Esophagus (tissue), 2 donors: ENCODE results near the gene SLC35B4. TPM values are rescaled to one million over a fixed set of nuclear protein-coding genes. Genes with fewer than 3 reads are reported as not detected.

Experiments used
- H3K27ac ChIP-seq, 2 donors: one replicate each; pipeline ENCODE4 v1.5.1; 2013; ENCODE audit warnings: low read depth in 2 of 2, mild to moderate bottlenecking in 2 of 2, inconsistent platforms in 1 of 2, low read length in 1 of 2, moderate library complexity in 1 of 2
- H3K27me3 ChIP-seq, 2 donors: one replicate each; pipeline ENCODE4 v1.6.1; 2013; ENCODE audit warnings: low read length in 2 of 2, control low read depth in 1 of 2, mild to moderate bottlenecking in 1 of 2; ENCODE audit not compliant: insufficient read depth in 2 of 2, control insufficient read depth in 1 of 2
- H3K36me3 ChIP-seq, 2 donors: one replicate each; pipeline ENCODE4 v1.6.1; 2013; ENCODE audit warnings: low read length in 1 of 2; ENCODE audit not compliant: control insufficient read depth in 2 of 2, insufficient read depth in 2 of 2
- H3K4me1 ChIP-seq, 2 donors: one replicate each; pipeline ENCODE4 v1.6.1; 2013; ENCODE audit warnings: low read length in 1 of 2; ENCODE audit not compliant: control insufficient read depth in 2 of 2, insufficient read depth in 2 of 2
- H3K4me3 ChIP-seq, 2 donors: one replicate each; pipeline ENCODE4 v1.5.1; 2013; ENCODE audit warnings: low read length in 2 of 2, mild to moderate bottlenecking in 2 of 2, low read depth in 1 of 2, moderate library complexity in 1 of 2
- H3K9me3 ChIP-seq, 2 donors: one replicate each; pipeline ENCODE4 v1.6.1; 2013; ENCODE audit warnings: mild to moderate bottlenecking in 2 of 2, low read depth in 1 of 2, low read length in 1 of 2, moderate library complexity in 1 of 2; ENCODE audit not compliant: control insufficient read depth in 2 of 2, insufficient read depth in 1 of 2
- WGBS, 2 donors: extraction: QIAGEN DNeasy Blood & Tissue Kit; methylation state at CpG; one replicate each; pipeline ENCODE4 v1.1.7; 2013; 5-methylcytosine and 5-hydroxymethylcytosine counted together
- polyA plus RNA-seq, 2 donors: library from polyadenylated mRNA; stranded (reverse); fragments of 200-250 nt; gene quantifications; one replicate each; pipeline ENCODE4 v1.2.3, GENCODE V29; 2013
- donor health status: healthy with polysubstance abuse.
- donor health status: Bipolar disorder and iron deficiency.

Gene SLC35B4
- polyA plus RNA-seq, 2 donors: 2.2 to 2.3 TPM

DNA sequence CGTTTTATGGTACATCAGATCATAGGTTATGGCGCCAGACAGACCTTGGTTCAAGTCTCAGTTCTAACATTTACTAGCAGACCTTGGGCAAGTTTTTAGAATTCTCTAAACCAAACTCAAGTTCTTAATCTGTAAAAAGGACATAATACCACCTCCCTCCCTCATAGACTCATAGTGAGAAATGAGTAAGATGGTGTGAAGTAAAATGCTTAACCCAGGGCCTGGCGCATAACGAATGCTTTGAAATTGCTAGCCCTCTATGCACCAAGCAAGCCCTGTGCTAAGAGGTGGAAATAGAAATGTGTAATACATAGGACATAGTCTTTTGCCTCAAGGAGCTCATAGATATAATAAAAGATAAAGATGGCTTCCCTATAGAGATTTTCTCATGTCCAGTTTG lies 17.7 kb upstream of the SLC35B4 start:
- no peak overlapping the region for H3K4me3 ChIP-seq
- no peak overlapping the region for H3K27ac ChIP-seq
- peaks cover 0 to 4% of the 10 kb centered on the region in 2 donors for H3K9me3 ChIP-seq
- H3K27me3 ChIP-seq: no peaks in the 10 kb centered on the region
- no peaks in the 10 kb centered on the region for H3K4me1 ChIP-seq
- no peaks in the 10 kb centered on the region for H3K36me3 ChIP-seq
- WGBS, 2 donors: 70 to 79% methylated on average over 4 of the region's 4 CpGs

DNA sequence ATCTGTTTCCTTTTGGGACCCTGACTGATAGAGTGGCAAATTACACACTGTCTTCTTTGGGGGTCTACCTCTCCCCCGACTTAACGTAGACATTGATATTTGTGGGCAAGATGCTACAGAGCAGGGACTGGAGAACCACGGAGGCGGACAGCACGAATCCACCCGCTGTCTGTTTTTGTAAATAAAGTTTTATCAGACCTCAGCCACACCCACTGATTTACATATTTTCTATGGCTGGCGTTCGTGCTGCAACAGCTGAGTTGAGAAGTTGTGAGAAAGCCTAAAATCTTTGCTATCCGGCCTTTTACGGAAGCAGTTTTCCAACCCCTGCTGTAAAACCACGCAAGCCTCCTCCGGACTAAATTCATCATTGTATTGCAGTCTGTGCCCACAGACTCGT lies 17.2 kb upstream of the SLC35B4 start:
- peaks cover 0 to 4% of the 10 kb centered on the region in 2 donors for H3K9me3 ChIP-seq
- no peaks in the 10 kb centered on the region for H3K36me3 ChIP-seq
- WGBS, 2 donors: 80 to 86% methylated on average over 13 of the region's 13 CpGs
- H3K27me3 ChIP-seq: no peaks in the 10 kb centered on the region
- no peak overlapping the region for H3K27ac ChIP-seq
- no peak overlapping the region for H3K4me3 ChIP-seq
- H3K4me1 ChIP-seq: no peaks in the 10 kb centered on the region

DNA sequence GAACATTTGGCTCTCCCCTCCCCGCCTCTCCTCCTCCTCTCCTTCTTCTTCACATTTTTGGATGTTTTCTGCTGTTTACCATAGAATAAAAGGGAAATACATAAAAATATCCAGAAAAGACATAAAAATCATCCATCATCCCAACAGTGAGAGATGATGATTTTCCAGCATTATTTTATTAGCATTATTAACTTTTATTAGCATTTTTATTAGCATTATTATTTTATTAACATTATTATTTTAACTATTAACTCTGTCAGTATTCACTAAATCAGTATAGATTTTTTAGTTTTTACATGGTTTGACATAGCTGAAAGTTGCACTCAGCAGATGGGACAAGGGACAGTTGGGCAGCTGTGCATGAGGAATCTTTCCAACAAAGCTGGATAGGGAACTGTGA lies 16.2 kb upstream of the SLC35B4 start:
- WGBS, 2 donors: 92 to 100% methylated on average over 1 of the region's 1 CpG
- Histone ChIP-seq H3K36me3 (no peaks in the 10 kb centered on the region), H3K4me3 (no peak overlapping the region), H3K4me1 (no peaks in the 10 kb centered on the region), H3K27me3 (no peaks in the 10 kb centered on the region), H3K27ac (no peak overlapping the region), H3K9me3 (peaks cover 0 to 4% of the 10 kb centered on the region in 2 donors)

GRCh38 chr7:134331393-134331792 lies 14.7 kb upstream of the SLC35B4 start:
- no peaks in the 10 kb centered on the region for H3K4me1 ChIP-seq
- WGBS, 2 donors: 97 to 98% methylated on average over 7 of the region's 7 CpGs
- peaks cover 0 to 4% of the 10 kb centered on the region in 2 donors for H3K9me3 ChIP-seq
- H3K27me3 ChIP-seq: no peaks in the 10 kb centered on the region
- no peak overlapping the region for H3K4me3 ChIP-seq
- H3K36me3 ChIP-seq: no peaks in the 10 kb centered on the region
- no peak overlapping the region for H3K27ac ChIP-seq

DNA sequence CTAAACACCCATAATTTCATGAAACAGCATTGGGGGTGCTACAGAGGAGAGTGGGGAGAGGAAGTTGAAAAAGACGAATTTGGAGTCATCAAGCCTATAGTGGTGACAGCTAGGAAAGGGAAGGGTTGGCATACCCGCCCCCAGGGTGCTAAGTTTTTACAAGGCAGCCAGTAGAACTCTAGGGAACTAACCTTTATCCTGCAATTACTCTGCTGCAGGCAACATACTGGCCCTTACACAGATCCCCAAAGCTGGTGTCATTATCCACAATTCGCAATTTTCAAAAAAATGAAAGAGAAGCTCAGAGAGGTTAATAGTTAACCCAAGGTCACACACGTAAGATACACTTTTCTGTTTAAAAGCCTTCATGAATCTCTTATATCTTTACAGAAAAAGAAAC lies 14.2 kb upstream of the SLC35B4 start:
- H3K4me1 ChIP-seq: no peaks in the 10 kb centered on the region
- H3K36me3 ChIP-seq: no peaks in the 10 kb centered on the region
- no peak overlapping the region for H3K27ac ChIP-seq
- H3K27me3 ChIP-seq: no peaks in the 10 kb centered on the region
- peaks cover 0 to 4% of the 10 kb centered on the region in 2 donors for H3K9me3 ChIP-seq
- H3K4me3 ChIP-seq: no peak overlapping the region
- 75 to 84% methylated on average over 4 of the region's 4 CpGs for WGBS, 2 donors

DNA sequence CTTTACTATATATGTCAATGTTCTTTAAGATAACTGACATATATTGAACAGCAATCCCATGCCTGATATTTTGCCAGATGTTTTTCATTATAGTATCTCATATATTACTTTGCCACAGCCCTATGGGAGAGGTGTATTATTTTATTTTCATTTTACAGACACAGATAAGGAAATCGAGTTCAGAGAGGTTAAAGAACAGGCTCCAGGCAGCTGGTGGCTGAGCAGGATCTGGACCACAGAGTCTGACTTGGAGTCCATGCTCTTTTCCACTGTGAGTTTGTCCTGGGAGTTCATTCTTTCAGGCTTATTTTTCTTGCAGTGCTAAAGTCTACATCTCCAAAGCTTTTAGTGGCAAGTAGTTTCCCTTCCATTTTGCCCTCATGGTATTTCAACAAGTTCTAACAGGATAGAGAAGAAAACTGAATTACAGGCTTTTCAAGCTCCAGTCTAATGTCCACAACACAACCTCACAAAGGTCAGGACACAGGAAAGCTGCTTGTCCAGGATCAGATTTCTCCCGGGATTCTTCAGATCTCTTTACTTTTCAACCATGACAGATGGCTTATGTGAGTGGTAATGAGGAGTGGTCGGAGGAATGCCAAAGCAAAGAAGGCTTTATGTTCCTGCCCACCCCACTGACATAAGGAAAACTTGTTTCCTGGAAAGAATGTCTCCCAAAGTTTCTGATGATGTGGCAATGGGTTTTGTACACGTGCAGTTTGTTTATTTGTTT lies 13.1 kb upstream of the SLC35B4 start:
- Histone ChIP-seq H3K4me1 (no peaks in the 10 kb centered on the region), H3K4me3 (no peak overlapping the region), H3K27me3 (no peaks in the 10 kb centered on the region), H3K9me3 (peaks cover 0 to 1% of the 10 kb centered on the region in 2 donors), H3K27ac (no peak overlapping the region), H3K36me3 (no peaks in the 10 kb centered on the region)
- WGBS, 2 donors: 23 to 25% methylated on average over 4 of the region's 4 CpGs

GRCh38 chr7:134328900-134329299 lies 12.2 kb upstream of the SLC35B4 start:
- WGBS, 2 donors: 44 to 65% methylated on average over 2 of the region's 2 CpGs
- H3K9me3 ChIP-seq: no peaks in the 10 kb centered on the region
- H3K4me1 ChIP-seq: no peaks in the 10 kb centered on the region
- no peak overlapping the region for H3K27ac ChIP-seq
- no peaks in the 10 kb centered on the region for H3K36me3 ChIP-seq
- no peaks in the 10 kb centered on the region for H3K27me3 ChIP-seq
- H3K4me3 ChIP-seq: no peak overlapping the region

GRCh38 chr7:134327896-134328295 lies 11.2 kb upstream of the SLC35B4 start:
- H3K4me1 ChIP-seq: no peaks in the 10 kb centered on the region
- no peak overlapping the region for H3K27ac ChIP-seq
- no peaks in the 10 kb centered on the region for H3K27me3 ChIP-seq
- H3K9me3 ChIP-seq: no peaks in the 10 kb centered on the region
- WGBS, 2 donors: 30 to 37% methylated on average over 7 of the region's 7 CpGs
- no peak overlapping the region for H3K4me3 ChIP-seq
- H3K36me3 ChIP-seq: no peaks in the 10 kb centered on the region

- no peaks in the 10 kb centered on the region for H3K27me3 ChIP-seq
- no peak overlapping the region for H3K4me3 ChIP-seq
- H3K9me3 ChIP-seq: no peaks in the 10 kb centered on the region
- H3K4me1 ChIP-seq: no peaks in the 10 kb centered on the region
- WGBS, 2 donors: 89 to 92% methylated on average over 2 of the region's 2 CpGs
- no peaks in the 10 kb centered on the region for H3K36me3 ChIP-seq
- no peak overlapping the region for H3K27ac ChIP-seq
Measured at GRCh38 chr7:134324107-134324506, 7.4 kb upstream of the SLC35B4 start.

DNA sequence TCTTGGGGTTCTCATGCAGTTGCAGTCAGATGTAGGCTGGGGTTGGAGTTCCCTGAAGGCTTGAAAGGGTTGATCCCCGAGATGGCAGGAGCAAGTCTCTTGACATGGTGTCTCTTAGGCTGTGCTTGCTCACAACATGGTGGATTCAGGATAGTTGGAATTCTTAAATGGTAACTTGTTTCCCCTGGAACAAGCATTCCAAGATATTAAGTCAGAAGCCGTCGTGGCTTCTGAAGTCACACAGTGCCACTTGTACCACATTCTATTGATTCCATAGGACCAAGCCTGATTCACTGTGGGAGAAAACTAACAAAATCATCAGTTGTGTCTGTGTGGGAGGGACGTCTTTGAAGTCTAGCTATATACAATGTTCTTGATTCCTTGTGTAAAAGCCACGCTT lies 3.5 kb upstream of the SLC35B4 start:
- no peaks in the 10 kb centered on the region for H3K36me3 ChIP-seq
- 81% methylated on average over 5 of the region's 5 CpGs for WGBS, 2 donors
- no peak overlapping the region for H3K27ac ChIP-seq
- H3K4me1 ChIP-seq: no peaks in the 10 kb centered on the region
- H3K27me3 ChIP-seq: no peaks in the 10 kb centered on the region
- no peaks in the 10 kb centered on the region for H3K9me3 ChIP-seq
- H3K4me3 ChIP-seq: no peak overlapping the region
